Testis (tissue), 5 donors: ENCODE measurements around the gene ZNF763. TPM values are rescaled to one million over a fixed set of nuclear protein-coding genes. Genes with fewer than 3 reads are reported as not detected.
"Not testable (repeated sequence)": the region's sequence is repeated elsewhere in the genome, so short reads cannot be mapped to it uniquely, and the experiment has no call there.

Source experiments
- DNase-seq: peaks from one replicate; pipeline ENCODE4 v3.0.0-alpha.2; 2019
- H3K27ac ChIP-seq, 2 donors: fragments of 200-600 bp; sonication (generic); one replicate each; pipeline ENCODE4 v1.5.1; 2019
- H3K27me3 ChIP-seq: fragments of 200-600 bp; sonication (generic); one replicate; pipeline ENCODE4 v1.5.1; 2019
- H3K36me3 ChIP-seq: fragments of 200-600 bp; sonication (generic); one replicate; pipeline ENCODE4 v1.5.1; 2017; ENCODE audit warnings: low read depth; ENCODE audit errors: missing control alignments
- H3K4me1 ChIP-seq: fragments of 200-600 bp; sonication (generic); one replicate; pipeline ENCODE4 v1.5.1; 2019
- H3K4me3 ChIP-seq, 2 donors: fragments of 200-600 bp; sonication (generic); one replicate each; pipeline ENCODE4 v1.5.1; 2017 to 2019
- H3K9me3 ChIP-seq: fragments of 200-600 bp; sonication (generic); one replicate; pipeline ENCODE4 v1.5.1; 2017
- CTCF ChIP-seq, 3 experiments: fragments of 450-650 bp in 2 of 3; fragments of 200-600 bp in 1 of 3; sonication (generic) in 1 of 3; IDR thresholded peaks; one replicate each; pipeline ENCODE4 v1.5.1; 2016 to 2019; ENCODE audit warnings: antibody characterized with exemption in 3 of 3, mild to moderate bottlenecking in 2 of 3, moderate library complexity in 1 of 3
- POLR2A ChIP-seq: fragments of 450-650 bp; IDR thresholded peaks from one replicate; pipeline ENCODE4 v1.6.1; 2017; ENCODE audit warnings: antibody characterized with exemption, mild to moderate bottlenecking, moderate library complexity
- WGBS, 2 donors: methylation state at CpG; one replicate each; pipeline ENCODE4 v1.1.5; 2018; 5-methylcytosine and 5-hydroxymethylcytosine counted together
- intact Hi-C: fragments of 100-400 bp; cut with DNase I; formaldehyde crosslinking; loops from one replicate; pipeline ENCODE4 v1.15.1; 2023; ENCODE audit warnings: low total_unique reads
- long read RNA-seq, 2 donors: transcript quantifications; one replicate each; lab custom pipeline, GENCODE V29; 2026
- polyA plus RNA-seq: library from polyadenylated mRNA; stranded (reverse); fragments of 350-450 nt; fragmentation: Illumina TruSeq; extraction: RNeasy Lipid Tissue Mini Kit (QIAGEN cat#74804); gene quantifications from one replicate; pipeline ENCODE4 v1.2.3, GENCODE V29; 2014; ENCODE audit warnings: low read depth, low replicate concordance; ENCODE audit not compliant: insufficient read depth
- total RNA-seq, 2 donors: library from RNA; depleted of rRNA; stranded (reverse); fragments of >200 nt; gene quantifications; one replicate each; pipeline ENCODE4 v1.2.3, GENCODE V29; 2016

The ZNF763 gene
- 1 to 10 TPM; 5.0 to 7.9 TPM for total RNA-seq
- polyA plus RNA-seq: 7.6 TPM
- long read RNA-seq, donor 1: 0 reads
- long read RNA-seq, donor 2, partial matches to known transcripts: 0 of 1 reads
- long read RNA-seq, donor 2, other reads (novel, unspliced or antisense): 0 of 1 reads

- TF ChIP-seq POLR2A (peak; percentile 26), CTCF (IDR thresholded peaks at IDR 0.05) (no peak)
- Histone ChIP-seq H3K27me3 (no peaks in the 10 kb centered on the region), H3K27ac (peak within 1 kb of the TSS; percentile 83 to 98), H3K36me3 (no peaks in the 10 kb centered on the region), H3K4me1 (peaks cover 16% of the 10 kb centered on the region), H3K4me3 (peak within 1 kb of the TSS; percentile 77 to 78), H3K9me3 (no peaks in the 10 kb centered on the region)
- peak; percentile 98 for DNase-seq
- WGBS, 2 donors: 0% methylated on average over 19 to 43 of the region's 47 CpGs
- intact Hi-C loops: no loop called here
Measured at GRCh38 chr19:11964858-11965645, at the start of gene ZNF763. TSS of gene ZNF763 (plus strand) at chr19:11965040. CDS start at chr19:11965209, 169 bp downstream.

- Histone ChIP-seq H3K27me3 (no peaks in the 10 kb centered on the region), H3K27ac (no peak overlapping the region), H3K4me3 (no peak overlapping the region), H3K36me3 (no peaks in the 10 kb centered on the region), H3K9me3 (no peaks in the 10 kb centered on the region), H3K4me1 (peaks cover 21% of the 10 kb centered on the region)
- intact Hi-C loops: loop anchor here (10.0 kb wide), 1 partner anchor 63 kb away; no protein-coding TSS in a partner anchor
- TF ChIP-seq CTCF (IDR thresholded peaks at IDR 0.05): no peak
- TF ChIP-seq POLR2A: no peak
- WGBS, 2 donors: 25 to 34% methylated on average over 6 of the region's 6 CpGs
- peak; percentile 68 for DNase-seq
Measured at GRCh38 chr19:11921852-11922495, 42.9 kb upstream of the ZNF763 start.

GRCh38 chr19:11924886-11925650 lies 39.8 kb upstream of the ZNF763 start, which contains the start of gene ZNF700:
TSS of gene ZNF700 (plus strand) at chr19:11925107. CDS start at chr19:11925211, 104 bp downstream.
- H3K4me1 ChIP-seq: peaks cover 21% of the 10 kb centered on the region
- intact Hi-C loops: loop anchor here (10.0 kb wide), 1 partner anchor 60 kb away; no protein-coding TSS in a partner anchor
- DNase-seq: peak; percentile 99
- peak within 1 kb of the TSS; percentile 68 to 72 for H3K4me3 ChIP-seq
- H3K9me3 ChIP-seq: no peaks in the 10 kb centered on the region
- 0% methylated on average over 8 to 53 of the region's 53 CpGs for WGBS, 2 donors
- H3K36me3 ChIP-seq: no peaks in the 10 kb centered on the region
- peak within 1 kb of the TSS; percentile 90 to 91 for H3K27ac ChIP-seq
- no peaks in the 10 kb centered on the region for H3K27me3 ChIP-seq
- peak; percentile 68 for TF ChIP-seq POLR2A
- no peak for TF ChIP-seq CTCF (IDR thresholded peaks at IDR 0.05)

- WGBS, 2 donors: 4 to 5% methylated on average over 9 to 10 of the region's 10 CpGs
- intact Hi-C loops: loop anchor here (10.0 kb wide), 1 partner anchor 59 kb away; no protein-coding TSS in a partner anchor
- H3K27me3 ChIP-seq, DNase-seq, H3K36me3 ChIP-seq, H3K9me3 ChIP-seq: not testable (repeated sequence)
- Histone ChIP-seq H3K4me3 (peak overlapping the region; percentile 68 to 72), H3K4me1 (peaks cover 21% of the 10 kb centered on the region), H3K27ac (peak overlapping the region; percentile 90 to 91)
Measured at GRCh38 chr19:11925651-11926187, 39.1 kb upstream of the ZNF763 start.
